ENCODE measurements around the gene KCNK10. TPM values are rescaled to one million over a fixed set of nuclear protein-coding genes. Genes with fewer than 3 reads are reported as not detected.

The KCNK10 gene
- total and polyA plus RNA-seq, 2 of the 8 experiments (the other 6 are each of a cell fraction or from before 2014, with no cell fraction given): 0.45 to 0.63 TPM

GRCh38 chr14:88289234-88289633 is 33.8 kb downstream of the KCNK10 start:
- FAIRE-seq (no peak), DNase-seq (ENCODE audit: low read depth in 1 of 2, low spot score in 2 of 2) (no peak)
- Histone ChIP-seq H3K4me3 (ENCODE audit: extremely low read depth in 1 of 4, insufficient read depth in 2 of 4, low read depth in 3 of 4, low read length in 4 of 4) (no peak overlapping the region), H2BK20ac (ENCODE audit: low read length) (no peak overlapping the region), H4K91ac (replicated peaks; ENCODE audit: insufficient read length, low read length) (no peak overlapping the region), H3K36me3 (ENCODE audit: control insufficient read depth in 2 of 4, insufficient read depth in 4 of 4, low read length in 3 of 4) (no peaks in the 10 kb centered on the region), H3K4me2 (ENCODE audit: insufficient read depth in 1 of 2, low read depth in 2 of 2, low read length in 2 of 2) (no peak overlapping the region), H3K56ac (replicated peaks; ENCODE audit: insufficient read length, low read depth, low read length) (no peak overlapping the region), H2BK5ac (ENCODE audit: low read depth, low read length) (no peak overlapping the region), H2AK5ac (ENCODE audit: low read depth, low read length) (no peak overlapping the region), H3K79me1 (ENCODE audit: low read depth, low read length) (no peaks in the 10 kb centered on the region), H3K4me1 (replicated peaks in 1 of 4; ENCODE audit: control insufficient read depth in 3 of 4, insufficient read depth in 4 of 4, low read length in 3 of 4) (no peaks in the 10 kb centered on the region), H3K23me2 (ENCODE audit: low read depth, low read length) (no peaks in the 10 kb centered on the region), H2BK12ac (ENCODE audit: low read depth, low read length) (no peak overlapping the region), H3K18ac (ENCODE audit: extremely low read depth, low read length) (no peak overlapping the region), H4K5ac (ENCODE audit: insufficient read length, low read depth, low read length) (no peak overlapping the region), H3K23ac (ENCODE audit: insufficient read length) (no peak overlapping the region), H3K27me3 (replicated peaks in 1 of 4; ENCODE audit: control insufficient read depth in 3 of 4, extremely low read depth in 1 of 4, insufficient read depth in 3 of 4, low read length in 3 of 4) (no peaks in the 10 kb centered on the region), H4K20me1 (replicated peaks in 1 of 2; ENCODE audit: control insufficient read depth in 1 of 2, insufficient read depth in 2 of 2, low read length in 2 of 2) (no peaks in the 10 kb centered on the region), H3K9me3 (ENCODE audit: insufficient read depth in 2 of 2, low read depth in 1 of 2, low read length in 1 of 2) (no peaks in the 10 kb centered on the region), H3K4ac (replicated peaks; ENCODE audit: insufficient read length, low read depth, low read length) (no peak overlapping the region), H3K9ac (replicated peaks in 1 of 4; ENCODE audit: extremely low read depth in 1 of 4, low read depth in 3 of 4, low read length in 3 of 4) (no peak overlapping the region), H3K79me2 (ENCODE audit: control insufficient read depth in 1 of 2, insufficient read depth in 2 of 2, low read length in 2 of 2) (no peaks in the 10 kb centered on the region), H3K14ac (ENCODE audit: insufficient read length) (no peak overlapping the region), H2BK120ac (replicated peaks; ENCODE audit: low read depth, low read length) (no peak overlapping the region), H2BK15ac (ENCODE audit: low read length) (no peak overlapping the region), H2AFZ (ENCODE audit: low read length) (no peak overlapping the region), H3K27ac (ENCODE audit: low read depth, low read length) (no peak overlapping the region), H4K8ac (ENCODE audit: extremely low read depth, insufficient read depth, low read length) (no peak overlapping the region)
- no peak for TF ChIP-seq POU5F1 (IDR thresholded peaks at IDR 0.05; ENCODE audit: low read depth, low read length)
- no peak for TF ChIP-seq TCF12 (IDR thresholded peaks at IDR 0.05; ENCODE audit: low read depth, low read length)
- POLR2A ChIA-PET (ENCODE audit: partially characterized antibody): no interaction called here
- CTCF ChIA-PET (ENCODE audit: partially characterized antibody): interaction anchor here (1.5 kb wide), 1 partner anchor 11 kb away, joined by 4 read pairs; no protein-coding TSS in a partner anchor

Data from H1 (cell line).